SK-N-SH (cell line): ENCODE results near the gene TSFM. TPM values are rescaled to one million over a fixed set of nuclear protein-coding genes. Genes with fewer than 3 reads are reported as not detected.

ENCODE experiments used
- CTCF ChIA-PET: fragments of 300-600, 350-600 bp; formaldehyde crosslinking; extraction: SDS; loops from one replicate; lab custom pipeline; 2021; lab: Yijun Ruan, JAX
- POLR2A ChIA-PET: fragments of 350-600 bp; sonication (Branson Sonifier 250); formaldehyde crosslinking; extraction: SDS; loops from one replicate; lab custom pipeline; 2020; ENCODE audit warnings: antibody characterized with exemption, inconsistent platforms; lab: Yijun Ruan, JAX
- DNase-seq: peaks from one replicate; pipeline ENCODE4 v3.0.0; 2012
- H2AFZ ChIP-seq: fragments of 200-600 bp; sonication (generic); 2 replicates; pipeline ENCODE4 v1.8.1; 2016; ENCODE audit warnings: antibody characterized with exemption, mild to moderate bottlenecking, low read depth
- H3F3A ChIP-seq: fragments of 200-600 bp; sonication (generic); replicated peaks from 2 replicates; pipeline ENCODE3; 2016; ENCODE audit warnings: antibody characterized with exemption, mild to moderate bottlenecking; ENCODE audit not compliant: insufficient read depth
- H3K27ac ChIP-seq, 2 experiments: fragments of 200-500 bp in 1 of 2; fragments of 200-600 bp in 1 of 2; sonication (Bioruptor generic) in 1 of 2; sonication (generic), shearing (Covaris generic) in 1 of 2; 2 replicates each; pipeline versions ENCODE4 v1.5.1 to v1.6.1; 2014 to 2016; ENCODE audit warnings: low read depth in 2 of 2, inconsistent platforms in 1 of 2, low read length in 1 of 2, mild to moderate bottlenecking in 1 of 2, mixed read lengths in 1 of 2
- H3K27me3 ChIP-seq: fragments of 200-600 bp; sonication (generic), shearing (Covaris generic); 2 replicates; pipeline ENCODE4 v1.6.1; 2016; ENCODE audit warnings: mixed run types; ENCODE audit not compliant: insufficient read depth
- H3K36me3 ChIP-seq, 2 experiments: fragments of 200-500 bp in 1 of 2; fragments of 200-600 bp in 1 of 2; sonication (Bioruptor generic) in 1 of 2; sonication (generic) in 1 of 2; replicated peaks in 1 of 2; 2 replicates each; pipeline versions ENCODE3 to v1.5.1; 2014 to 2016; ENCODE audit warnings: low read length in 1 of 2, mild to moderate bottlenecking in 1 of 2; ENCODE audit not compliant: insufficient read depth in 2 of 2, control insufficient read depth in 1 of 2
- H3K4me1 ChIP-seq, 2 experiments: fragments of 200-500 bp in 1 of 2; fragments of 200-600 bp in 1 of 2; sonication (Bioruptor generic) in 1 of 2; sonication (generic), shearing (Covaris generic) in 1 of 2; 2 replicates each; pipeline versions ENCODE4 v1.5.1 to v1.6.1; 2014 to 2016; ENCODE audit warnings: low read depth in 1 of 2, low read length in 1 of 2, mixed run types in 1 of 2; ENCODE audit not compliant: insufficient read depth in 2 of 2, control insufficient read depth in 1 of 2
- H3K4me2 ChIP-seq: fragments of 200-600 bp; sonication (generic), shearing (Covaris generic); 2 replicates; pipeline ENCODE4 v1.6.1; 2017; ENCODE audit warnings: mixed run types
- H3K4me3 ChIP-seq, 2 experiments: fragments of 200-500 bp in 1 of 2; fragments of 200-600 bp in 1 of 2; sonication (Bioruptor generic) in 1 of 2; sonication (generic), shearing (Covaris generic) in 1 of 2; 2 replicates each; pipeline versions ENCODE4 v1.5.1 to v1.8.1; 2014 to 2016; ENCODE audit warnings: low read depth in 2 of 2, inconsistent platforms in 1 of 2, low read length in 1 of 2, mild to moderate bottlenecking in 1 of 2, mixed read lengths in 1 of 2, moderate library complexity in 1 of 2
- H3K79me2 ChIP-seq: fragments of 200-600 bp; sonication (generic); 2 replicates; pipeline ENCODE4 v1.8.1; 2017; ENCODE audit warnings: mild to moderate bottlenecking; ENCODE audit not compliant: insufficient read depth
- H3K9ac ChIP-seq: fragments of 200-600 bp; sonication (generic); 2 replicates; pipeline ENCODE4 v1.6.1; 2017; ENCODE audit warnings: mixed run types
- H3K9me2 ChIP-seq: fragments of 200-600 bp; sonication (generic); 2 replicates; pipeline ENCODE4 v1.6.1; 2017; ENCODE audit warnings: mixed run types
- H3K9me3 ChIP-seq: fragments of 200-600 bp; sonication (generic); 2 replicates; pipeline ENCODE4 v1.6.1; 2017; ENCODE audit warnings: mixed run types, mild to moderate bottlenecking, moderate library complexity
- H4K20me1 ChIP-seq: fragments of 200-600 bp; sonication (generic); 2 replicates; pipeline ENCODE4 v1.6.1; 2017; ENCODE audit warnings: mild to moderate bottlenecking, mixed run types; ENCODE audit not compliant: insufficient read depth
- CHD2 ChIP-seq: fragments of 150-350 bp; IDR thresholded peaks from 2 replicates; pipeline ENCODE4 v1.6.1; 2018; ENCODE audit warnings: low read length; ENCODE audit not compliant: partially characterized antibody
- CTCF ChIP-seq: fragments of 200-600 bp; sonication (generic); IDR thresholded peaks from 2 replicates; pipeline ENCODE4 v1.6.1; 2017; ENCODE audit warnings: antibody characterized with exemption, mild to moderate bottlenecking, moderate library complexity
- EP300 ChIP-seq, 2 experiments: IDR thresholded peaks; 2 replicates each; pipeline versions ENCODE4 v1.4.0 to v1.6.1; 2012; ENCODE audit warnings: borderline replicate concordance in 1 of 2, low read depth in 1 of 2, low read length in 1 of 2
- EZH2phosphoT487 ChIP-seq: fragments of 200-600 bp; sonication (generic); IDR thresholded peaks from 2 replicates; pipeline ENCODE4 v1.6.1; 2017; ENCODE audit warnings: low read depth, mixed run types, mild to moderate bottlenecking, antibody characterized with exemption, moderate library complexity, borderline replicate concordance
- GATA2 ChIP-seq: sonication (generic); formaldehyde crosslinking; IDR thresholded peaks from 2 replicates; pipeline ENCODE4 v1.5.0; 2020; ENCODE audit warnings: mild to moderate bottlenecking, missing genetic modification reagents
- IRF3 ChIP-seq: fragments of 150-350 bp; IDR thresholded peaks from 2 replicates; pipeline ENCODE4 v1.6.1; 2016; ENCODE audit warnings: mild to moderate bottlenecking, low read depth, low read length
- MEF2A ChIP-seq: IDR thresholded peaks from 2 replicates; pipeline ENCODE4 v1.4.0; 2012; ENCODE audit warnings: low read depth, borderline replicate concordance
- PBX3 ChIP-seq: IDR thresholded peaks from 2 replicates; pipeline ENCODE4; 2012
- POLR2AphosphoS5 ChIP-seq: IDR thresholded peaks from 2 replicates; pipeline ENCODE4 v1.6.1; 2012; ENCODE audit warnings: low read depth, low read length
- RFX5 ChIP-seq: IDR thresholded peaks from 2 replicates; pipeline ENCODE4 v1.6.1; 2012; ENCODE audit warnings: mild to moderate bottlenecking, improper control_type of control experiment, low read length
- SIN3A ChIP-seq: IDR thresholded peaks from 2 replicates; pipeline ENCODE4 v1.6.1; 2012; ENCODE audit warnings: low read depth, mild to moderate bottlenecking, low read length, moderate library complexity, borderline replicate concordance
- TEAD4 ChIP-seq: IDR thresholded peaks from 2 replicates; pipeline ENCODE4 v1.4.0; 2012; ENCODE audit warnings: mild to moderate bottlenecking, borderline replicate concordance; ENCODE audit not compliant: insufficient read depth
- USF1 ChIP-seq: IDR thresholded peaks from 2 replicates; pipeline ENCODE4 v1.4.0; 2012; ENCODE audit warnings: low read depth, borderline replicate concordance
- WGBS: methylation state at CpG from one replicate; pipeline ENCODE4 v1.1.6; 2017; ENCODE audit warnings: low lambda C conversion rate; 5-methylcytosine and 5-hydroxymethylcytosine counted together
- polyA plus RNA-seq, 3 experiments: library from polyadenylated mRNA; depleted of rRNA; stranded (reverse); fragments of >200 nt; gene quantifications; 2 replicates each; pipeline ENCODE4 v1.2.3, GENCODE V29; 2012

The TSFM gene
- polyA plus RNA-seq, 1 of the 3 experiments (the other 2 are of a cell fraction): 28.7 TPM

- no peak for TF ChIP-seq USF1
- no peak for TF ChIP-seq MEF2A
- TF ChIP-seq EZH2phosphoT487: no peak
These were observed 40.0 kb downstream of the TSFM start (continued) for GRCh38 chr12:57822392-57823130.

- H2AFZ ChIP-seq: no peak overlapping the region
- no peak overlapping the region for H3K9ac ChIP-seq
- no peak for DNase-seq
- peaks cover 4% of the 10 kb centered on the region for H3F3A ChIP-seq
- H3K4me2 ChIP-seq: no peak overlapping the region
- 91% methylated on average over 11 of the region's 17 CpGs for WGBS
- POLR2A ChIA-PET: interaction anchor here (0.6 kb wide), 2 partner anchors 17 to 35 kb away, joined by 3 read pairs; no protein-coding TSS in a partner anchor
- no peaks in the 10 kb centered on the region; a peak in 1 of 4 replicates for H3K4me1 ChIP-seq
- H4K20me1 ChIP-seq: peaks cover 46% of the 10 kb centered on the region
- no peaks in the 10 kb centered on the region for H3K9me2 ChIP-seq
- H3K79me2 ChIP-seq: peaks cover 24% of the 10 kb centered on the region; the same call in 1 of the 2 replicates
- no peaks in the 10 kb centered on the region for H3K9me3 ChIP-seq
- no peak overlapping the region for H3K27ac ChIP-seq
- H3K36me3 ChIP-seq: peaks cover 68 to 82% of the 10 kb centered on the region in 2 experiments
- CTCF ChIA-PET: interaction anchor here (1.1 to 3.4 kb wide), 5 partner anchors 9 to 82 kb away, joined by 3 to 22 read pairs (median 5); no protein-coding TSS in a partner anchor
- H3K27me3 ChIP-seq: no peaks in the 10 kb centered on the region
- TF ChIP-seq GATA2 (no peak), POLR2AphosphoS5 (no peak)
- no peak overlapping the region for H3K4me3 ChIP-seq
These were observed 40.7 kb downstream of the TSFM start for GRCh38 chr12:57823131-57823907.

- ChIA-PET POLR2A (interaction anchor here (1.0 kb wide), 1 partner anchor 9 kb away, joined by 4 read pairs; no protein-coding TSS in a partner anchor), CTCF (interaction anchor here (1.0 to 3.4 kb wide), 8 partner anchors 8 to 81 kb away, joined by 3 to 22 read pairs (median 5); no protein-coding TSS in a partner anchor)
- Histone ChIP-seq H3K4me2 (no peak overlapping the region), H3K9me3 (no peaks in the 10 kb centered on the region), H3F3A (no peaks in the 10 kb centered on the region), H4K20me1 (peaks cover 54% of the 10 kb centered on the region), H2AFZ (no peak overlapping the region), H3K36me3 (peaks cover 73 to 85% of the 10 kb centered on the region in 2 experiments), H3K27ac (no peak overlapping the region), H3K9me2 (no peaks in the 10 kb centered on the region), H3K4me3 (no peak overlapping the region), H3K27me3 (no peaks in the 10 kb centered on the region), H3K9ac (no peak overlapping the region), H3K4me1 (no peaks in the 10 kb centered on the region), H3K79me2 (peaks cover 31% of the 10 kb centered on the region)
- WGBS: 98% methylated on average over 13 of the region's 18 CpGs
- no peak for DNase-seq
- TF ChIP-seq CHD2: no peak
- TF ChIP-seq EP300 (IDR thresholded peaks at IDR 0.05; ENCODE audit: borderline replicate concordance in 1 of 2, low read depth in 1 of 2, low read length in 1 of 2): no peak
- TF ChIP-seq PBX3: no peak
- no peak for TF ChIP-seq CTCF
- TF ChIP-seq IRF3: no peak
- TF ChIP-seq RFX5: no peak
- TF ChIP-seq TEAD4: no peak
- TF ChIP-seq SIN3A: no peak
These were observed 41.5 kb downstream of the TSFM start for GRCh38 chr12:57823908-57824640.
